ENCODE results near the gene DIDO1.

DNA sequence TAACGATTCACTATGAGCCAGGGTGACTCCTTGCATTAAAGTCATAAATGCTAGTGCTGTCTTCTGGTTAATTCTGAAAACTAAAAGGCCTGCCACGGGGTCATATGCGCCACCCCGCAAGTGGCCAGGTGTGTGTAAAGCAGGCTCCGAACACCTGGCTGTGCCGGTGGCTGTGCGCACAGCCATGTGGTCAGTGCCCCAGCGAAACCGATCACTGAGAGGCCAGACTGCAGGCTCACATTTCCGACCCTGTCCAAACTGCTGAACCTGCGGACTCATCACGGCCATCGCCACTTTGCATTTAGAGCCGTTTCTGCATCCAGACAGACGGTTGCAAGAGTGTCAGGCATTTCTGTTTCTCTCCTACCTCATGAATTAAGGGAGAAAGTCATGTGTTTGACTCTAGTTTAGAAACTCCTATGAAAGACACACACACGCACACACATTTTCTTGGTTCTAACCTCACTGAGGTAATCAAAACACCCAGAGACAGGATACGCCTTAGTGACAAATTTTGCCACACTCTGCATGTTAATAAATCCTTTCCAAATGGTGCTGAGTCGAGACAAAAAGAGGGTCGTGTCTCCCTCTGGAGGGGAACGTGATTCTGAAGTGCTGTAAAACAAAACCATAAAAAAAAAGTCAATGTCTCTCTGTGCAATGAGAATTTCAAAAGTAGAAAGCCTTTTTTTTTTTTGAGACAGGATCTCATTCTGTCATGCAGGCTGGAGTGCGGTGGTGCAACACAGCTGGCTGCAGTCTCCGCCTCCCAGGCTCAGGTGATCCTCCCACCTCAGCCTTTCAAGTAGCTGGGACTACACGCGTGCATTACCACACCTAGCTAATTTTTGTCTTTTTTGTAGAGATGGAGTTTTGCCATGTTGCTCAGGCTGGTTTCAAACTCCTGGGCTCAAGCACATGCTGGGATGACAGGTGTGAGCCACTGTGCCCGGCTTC lies 33.7 kb downstream of the DIDO1 start:
- TF ChIP-seq CTCF (IDR thresholded peaks at IDR 0.05) (no peak), ZBTB33 (IDR thresholded peaks at IDR 0.05; ENCODE audit: borderline replicate concordance, low read depth) (no peak), TAF1 (IDR thresholded peaks at IDR 0.05; ENCODE audit: borderline replicate concordance, low read depth, low read length) (no peak), MXI1 (IDR thresholded peaks at IDR 0.05; ENCODE audit: low read depth, low read length) (no peak), RFX5 (IDR thresholded peaks at IDR 0.05; ENCODE audit: low read length) (no peak), JUND (IDR thresholded peaks at IDR 0.05) (no peak), EP300 (IDR thresholded peaks at IDR 0.05; ENCODE audit: borderline replicate concordance in 1 of 2, low read depth in 1 of 2, low read length in 1 of 2) (no peak), POLR2AphosphoS5 (IDR thresholded peaks at IDR 0.05; ENCODE audit: low read depth, low read length) (no peak), RAD21 (IDR thresholded peaks at IDR 0.05; ENCODE audit: low read length) (no peak), RCOR1 (IDR thresholded peaks at IDR 0.05; ENCODE audit: low read length) (no peak), PBX3 (IDR thresholded peaks at IDR 0.05) (no peak)
- TF ChIP-seq, protein P1, sequence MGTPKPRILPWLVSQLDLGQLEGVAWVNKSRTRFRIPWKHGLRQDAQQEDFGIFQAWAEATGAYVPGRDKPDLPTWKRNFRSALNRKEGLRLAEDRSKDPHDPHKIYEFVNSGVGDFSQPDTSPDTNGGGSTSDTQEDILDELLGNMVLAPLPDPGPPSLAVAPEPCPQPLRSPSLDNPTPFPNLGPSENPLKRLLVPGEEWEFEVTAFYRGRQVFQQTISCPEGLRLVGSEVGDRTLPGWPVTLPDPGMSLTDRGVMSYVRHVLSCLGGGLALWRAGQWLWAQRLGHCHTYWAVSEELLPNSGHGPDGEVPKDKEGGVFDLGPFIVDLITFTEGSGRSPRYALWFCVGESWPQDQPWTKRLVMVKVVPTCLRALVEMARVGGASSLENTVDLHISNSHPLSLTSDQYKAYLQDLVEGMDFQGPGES (IDR thresholded peaks at IDR 0.05; ENCODE audit: low read depth, low read length) = no peak
- TF ChIP-seq, protein P2, sequence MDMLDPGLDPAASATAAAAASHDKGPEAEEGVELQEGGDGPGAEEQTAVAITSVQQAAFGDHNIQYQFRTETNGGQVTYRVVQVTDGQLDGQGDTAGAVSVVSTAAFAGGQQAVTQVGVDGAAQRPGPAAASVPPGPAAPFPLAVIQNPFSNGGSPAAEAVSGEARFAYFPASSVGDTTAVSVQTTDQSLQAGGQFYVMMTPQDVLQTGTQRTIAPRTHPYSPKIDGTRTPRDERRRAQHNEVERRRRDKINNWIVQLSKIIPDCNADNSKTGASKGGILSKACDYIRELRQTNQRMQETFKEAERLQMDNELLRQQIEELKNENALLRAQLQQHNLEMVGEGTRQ (IDR thresholded peaks at IDR 0.05; ENCODE audit: borderline replicate concordance, low read depth, low read length) = no peak
- TF ChIP-seq, protein P3, sequence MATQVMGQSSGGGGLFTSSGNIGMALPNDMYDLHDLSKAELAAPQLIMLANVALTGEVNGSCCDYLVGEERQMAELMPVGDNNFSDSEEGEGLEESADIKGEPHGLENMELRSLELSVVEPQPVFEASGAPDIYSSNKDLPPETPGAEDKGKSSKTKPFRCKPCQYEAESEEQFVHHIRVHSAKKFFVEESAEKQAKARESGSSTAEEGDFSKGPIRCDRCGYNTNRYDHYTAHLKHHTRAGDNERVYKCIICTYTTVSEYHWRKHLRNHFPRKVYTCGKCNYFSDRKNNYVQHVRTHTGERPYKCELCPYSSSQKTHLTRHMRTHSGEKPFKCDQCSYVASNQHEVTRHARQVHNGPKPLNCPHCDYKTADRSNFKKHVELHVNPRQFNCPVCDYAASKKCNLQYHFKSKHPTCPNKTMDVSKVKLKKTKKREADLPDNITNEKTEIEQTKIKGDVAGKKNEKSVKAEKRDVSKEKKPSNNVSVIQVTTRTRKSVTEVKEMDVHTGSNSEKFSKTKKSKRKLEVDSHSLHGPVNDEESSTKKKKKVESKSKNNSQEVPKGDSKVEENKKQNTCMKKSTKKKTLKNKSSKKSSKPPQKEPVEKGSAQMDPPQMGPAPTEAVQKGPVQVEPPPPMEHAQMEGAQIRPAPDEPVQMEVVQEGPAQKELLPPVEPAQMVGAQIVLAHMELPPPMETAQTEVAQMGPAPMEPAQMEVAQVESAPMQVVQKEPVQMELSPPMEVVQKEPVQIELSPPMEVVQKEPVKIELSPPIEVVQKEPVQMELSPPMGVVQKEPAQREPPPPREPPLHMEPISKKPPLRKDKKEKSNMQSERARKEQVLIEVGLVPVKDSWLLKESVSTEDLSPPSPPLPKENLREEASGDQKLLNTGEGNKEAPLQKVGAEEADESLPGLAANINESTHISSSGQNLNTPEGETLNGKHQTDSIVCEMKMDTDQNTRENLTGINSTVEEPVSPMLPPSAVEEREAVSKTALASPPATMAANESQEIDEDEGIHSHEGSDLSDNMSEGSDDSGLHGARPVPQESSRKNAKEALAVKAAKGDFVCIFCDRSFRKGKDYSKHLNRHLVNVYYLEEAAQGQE (IDR thresholded peaks at IDR 0.05; ENCODE audit: low read depth, low read length) = no peak
